Esophagus mucosa (tissue), 1 donor: ENCODE data around the gene ZNF500. TPM values are rescaled to one million over a fixed set of nuclear protein-coding genes. Genes with fewer than 3 reads are reported as not detected.

ENCODE experiments used
- ATAC-seq: fragments of 200-7000 bp; cut with Tn5 transposase; one replicate; pipeline ENCODE4 v1.9.1; 2020
- total RNA-seq: library from RNA; stranded (reverse); gene quantifications from one replicate; pipeline ENCODE4 v1.2.4, GENCODE V29; 2023
- donor health status: DM: yes; HTN: yes; CAD: no.

The ZNF500 gene
- 5.2 TPM for total RNA-seq

- ATAC-seq, result peak; percentile 94
Observed at GRCh38 chr16:4766875-4767628, at the start of gene ZNF500. ZNF500 (minus strand) TSS chr16:4767162; CDS start chr16:4765978, 1,184 bp downstream.

GRCh38 chr16:4814542-4815173 lies 47.7 kb upstream of the ZNF500 start:
- ATAC-seq, result no peak

GRCh38 chr16:4814046-4814445 lies 47.1 kb upstream of the ZNF500 start:
- ATAC-seq, result no peak

- ATAC-seq, result no peak
Observed at GRCh38 chr16:4813251-4814003, 46.5 kb upstream of the ZNF500 start.

- peak; percentile 31 for ATAC-seq
Observed at GRCh38 chr16:4811773-4812172, 44.8 kb upstream of the ZNF500 start.

- peak; percentile 16 for ATAC-seq
Observed at GRCh38 chr16:4811242-4811641, 44.3 kb upstream of the ZNF500 start.

- no peak for ATAC-seq
Observed at GRCh38 chr16:4806280-4806679, 39.3 kb upstream of the ZNF500 start.

- no peak for ATAC-seq
Observed at GRCh38 chr16:4805231-4805630, 38.3 kb upstream of the ZNF500 start.

- no peak for ATAC-seq
Observed at GRCh38 chr16:4803898-4804762, 37.2 kb upstream of the ZNF500 start.

GRCh38 chr16:4803401-4803844 lies 36.5 kb upstream of the ZNF500 start:
- ATAC-seq, result no peak

GRCh38 chr16:4802659-4803287 lies 35.8 kb upstream of the ZNF500 start:
- peak; percentile 89 for ATAC-seq

GRCh38 chr16:4801962-4802658 lies 35.1 kb upstream of the ZNF500 start, which contains the start of gene ROGDI:
ROGDI (minus strand) TSS chr16:4802633; CDS start chr16:4802571, 62 bp downstream.
- ATAC-seq, result peak; percentile 83

- peak; percentile 1 for ATAC-seq
Observed at GRCh38 chr16:4801051-4801961, 34.3 kb upstream of the ZNF500 start.

- peak; percentile 21 for ATAC-seq
Observed at GRCh38 chr16:4800290-4801041, 33.5 kb upstream of the ZNF500 start.

- no peak for ATAC-seq
Observed at GRCh38 chr16:4799171-4799855, 32.4 kb upstream of the ZNF500 start.

GRCh38 chr16:4798456-4798855 lies 31.5 kb upstream of the ZNF500 start:
- no peak for ATAC-seq

- ATAC-seq, result no peak
Observed at GRCh38 chr16:4797805-4798252, 30.9 kb upstream of the ZNF500 start.
